Jurkat, Clone E6-1 (cell line): ENCODE results near the gene OSBPL10.

Source experiments
- DNase-seq: peaks from one replicate; pipeline ENCODE4 v3.0.0-alpha.2; 2011; ENCODE audit warnings: low read depth, low spot score
- H3K4me3 ChIP-seq: 2 replicates; pipeline ENCODE4 v1.5.1; 2011; ENCODE audit warnings: mild to moderate bottlenecking, low read length, control low read depth, moderate library complexity

The OSBPL10 gene

GRCh38 chr3:31768479-31769125 lies 212.5 kb downstream of the OSBPL10 start:
- no peak overlapping the region for H3K4me3 ChIP-seq
- peak; percentile 43 for DNase-seq

- H3K4me3 ChIP-seq: no peak overlapping the region
- no peak for DNase-seq
Observed at GRCh38 chr3:31767920-31768319, 213.1 kb downstream of the OSBPL10 start.

- no peak overlapping the region for H3K4me3 ChIP-seq
- DNase-seq: no peak
Observed at GRCh38 chr3:31766669-31767068, 214.4 kb downstream of the OSBPL10 start.

- DNase-seq: no peak
- H3K4me3 ChIP-seq: no peak overlapping the region
Observed at GRCh38 chr3:31765871-31766270, 215.2 kb downstream of the OSBPL10 start.

GRCh38 chr3:31763731-31764130 lies 217.3 kb downstream of the OSBPL10 start:
- H3K4me3 ChIP-seq: no peak overlapping the region
- DNase-seq: no peak

- DNase-seq: no peak
Observed at GRCh38 chr3:31762888-31763351, 218.1 kb downstream of the OSBPL10 start.

GRCh38 chr3:31762097-31762764 lies 218.8 kb downstream of the OSBPL10 start:
- no peak for DNase-seq
- H3K4me3 ChIP-seq: no peak overlapping the region

More at GRCh38 chr3:31762888-31763351, 218.1 kb downstream of the OSBPL10 start:
- no peak overlapping the region for H3K4me3 ChIP-seq

- no peak for DNase-seq
- H3K4me3 ChIP-seq: no peak overlapping the region
Observed at GRCh38 chr3:31760654-31761053, 220.4 kb downstream of the OSBPL10 start.

GRCh38 chr3:31758322-31758965 lies 222.6 kb downstream of the OSBPL10 start:
- no peak overlapping the region for H3K4me3 ChIP-seq
- DNase-seq: no peak

GRCh38 chr3:31755926-31756658 lies 225.0 kb downstream of the OSBPL10 start:
- H3K4me3 ChIP-seq: no peak overlapping the region
- DNase-seq: no peak

GRCh38 chr3:31754575-31755278 lies 226.3 kb downstream of the OSBPL10 start:
- H3K4me3 ChIP-seq: no peak overlapping the region
- DNase-seq: no peak

GRCh38 chr3:31753050-31753425 lies 228.0 kb downstream of the OSBPL10 start:
- H3K4me3 ChIP-seq: no peak overlapping the region
- no peak for DNase-seq

- DNase-seq: no peak
- H3K4me3 ChIP-seq: no peak overlapping the region
Observed at GRCh38 chr3:31752305-31753049, 228.6 kb downstream of the OSBPL10 start.

- no peak overlapping the region for H3K4me3 ChIP-seq
- no peak for DNase-seq
Observed at GRCh38 chr3:31750341-31750740, 230.7 kb downstream of the OSBPL10 start.

GRCh38 chr3:31748933-31749295 lies 232.1 kb downstream of the OSBPL10 start:
- DNase-seq: no peak
- no peak overlapping the region for H3K4me3 ChIP-seq

GRCh38 chr3:31748281-31748932 lies 232.7 kb downstream of the OSBPL10 start:
- no peak for DNase-seq
- H3K4me3 ChIP-seq: no peak overlapping the region

- H3K4me3 ChIP-seq: no peak overlapping the region
- no peak for DNase-seq
Observed at GRCh38 chr3:31747785-31748184, 233.3 kb downstream of the OSBPL10 start.

GRCh38 chr3:31744913-31745312 lies 236.1 kb downstream of the OSBPL10 start:
- DNase-seq: no peak
- H3K4me3 ChIP-seq: no peak overlapping the region
